ENCODE measurements around the gene RETSAT.

The RETSAT gene

DNA sequence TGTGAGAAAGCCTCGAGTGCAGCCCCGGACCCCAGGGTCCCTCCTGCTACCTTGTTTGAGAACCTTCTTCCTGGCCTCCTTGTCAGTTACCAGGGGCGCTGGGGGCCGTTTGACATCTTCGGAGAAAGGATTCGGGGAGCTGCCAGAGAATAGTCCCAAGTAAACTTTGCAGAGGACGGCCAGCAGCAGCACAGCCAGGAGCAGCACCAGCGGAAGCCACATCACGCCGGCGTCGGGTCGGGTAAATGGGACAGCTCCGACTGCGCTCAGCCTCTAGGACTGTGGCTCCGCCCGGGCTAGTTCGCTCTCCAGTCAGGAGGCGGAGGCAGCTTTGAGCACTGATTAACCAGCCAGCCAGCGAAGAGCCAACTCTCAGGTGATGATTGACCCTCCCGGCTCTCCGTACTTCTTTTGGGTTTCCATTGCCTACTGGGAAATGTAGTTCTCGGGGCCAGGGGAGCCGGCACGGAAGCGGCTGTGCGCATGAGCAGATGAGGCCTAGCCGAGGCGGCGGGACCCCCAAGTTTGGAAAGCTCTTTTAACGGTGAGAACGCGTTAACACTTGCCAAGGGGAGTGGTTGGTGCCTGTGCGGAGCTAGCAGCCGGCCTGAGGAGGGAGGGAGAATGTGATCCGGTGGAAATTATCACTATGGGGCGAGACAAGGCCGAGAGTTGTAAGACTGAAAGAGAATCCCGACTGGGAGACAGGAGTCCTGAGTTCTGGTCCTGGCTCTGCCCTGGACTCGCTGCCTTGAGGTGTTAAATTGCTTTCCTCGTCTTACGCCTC is at the start of gene RETSAT, which contains the start of gene ELMOD3 (continued):
- TF ChIP-seq ZNF394 (tag by site-specific recombination; IDR thresholded peaks at IDR 0.05; ENCODE audit: borderline replicate concordance), result peak; percentile 34; the same call in 1 of the 2 replicates
- TF ChIP-seq, protein P1, sequence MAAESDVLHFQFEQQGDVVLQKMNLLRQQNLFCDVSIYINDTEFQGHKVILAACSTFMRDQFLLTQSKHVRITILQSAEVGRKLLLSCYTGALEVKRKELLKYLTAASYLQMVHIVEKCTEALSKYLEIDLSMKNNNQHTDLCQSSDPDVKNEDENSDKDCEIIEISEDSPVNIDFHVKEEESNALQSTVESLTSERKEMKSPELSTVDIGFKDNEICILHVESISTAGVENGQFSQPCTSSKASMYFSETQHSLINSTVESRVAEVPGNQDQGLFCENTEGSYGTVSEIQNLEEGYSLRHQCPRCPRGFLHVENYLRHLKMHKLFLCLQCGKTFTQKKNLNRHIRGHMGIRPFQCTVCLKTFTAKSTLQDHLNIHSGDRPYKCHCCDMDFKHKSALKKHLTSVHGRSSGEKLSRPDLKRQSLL (tag by site-specific recombination; IDR thresholded peaks at IDR 0.05), result peak; percentile 69; the same call in 1 of the 2 replicates
- TF ChIP-seq KLF8 (tag by site-specific recombination; IDR thresholded peaks at IDR 0.05), result 0 out of 2 replicates have a peak, but pooled peaks have one; percentile 53
- no peak for TF ChIP-seq ZNF221 (tag by site-specific recombination; IDR thresholded peaks at IDR 0.05; ENCODE audit: borderline replicate concordance)
- peak; percentile 76 for TF ChIP-seq TRIM28 (IDR thresholded peaks at IDR 0.05; ENCODE audit: borderline replicate concordance, low read length)
- TF ChIP-seq ZNF10 (tag by site-specific recombination; IDR thresholded peaks at IDR 0.05), result peak; percentile 48; the same call in 1 of the 2 replicates
- TF ChIP-seq ZIC2 (tag by site-specific recombination; IDR thresholded peaks at IDR 0.05), result peak; percentile 9; the same call in 1 of the 2 replicates
- no peak for TF ChIP-seq ZNF585B (tag by site-specific recombination; IDR thresholded peaks at IDR 0.05)
- peak; percentile 68; the same call in 1 of the 2 replicates for TF ChIP-seq ZSCAN30 (tag by site-specific recombination; IDR thresholded peaks at IDR 0.05)
- TF ChIP-seq ZNF777 (tag by site-specific recombination; IDR thresholded peaks at IDR 0.05; ENCODE audit: borderline replicate concordance), result no peak
- no peak for TF ChIP-seq ZNF514 (tag by site-specific recombination; IDR thresholded peaks at IDR 0.05)
- TF ChIP-seq ZNF664 (tag by site-specific recombination; IDR thresholded peaks at IDR 0.05), result no peak
- no peak for TF ChIP-seq ZNF843 (tag by site-specific recombination; IDR thresholded peaks at IDR 0.05)
- TF ChIP-seq ZNF184 (tag by site-specific recombination; IDR thresholded peaks at IDR 0.05), result no peak
- TF ChIP-seq ZBTB48 (tag by site-specific recombination; IDR thresholded peaks at IDR 0.05), result no peak
- TF ChIP-seq ZNF558 (tag by site-specific recombination; IDR thresholded peaks at IDR 0.05), result no peak
- TF ChIP-seq ZNF2 (tag by site-specific recombination; IDR thresholded peaks at IDR 0.05), result peak; percentile 54; the same call in 1 of the 2 replicates
- TF ChIP-seq, protein P2, sequence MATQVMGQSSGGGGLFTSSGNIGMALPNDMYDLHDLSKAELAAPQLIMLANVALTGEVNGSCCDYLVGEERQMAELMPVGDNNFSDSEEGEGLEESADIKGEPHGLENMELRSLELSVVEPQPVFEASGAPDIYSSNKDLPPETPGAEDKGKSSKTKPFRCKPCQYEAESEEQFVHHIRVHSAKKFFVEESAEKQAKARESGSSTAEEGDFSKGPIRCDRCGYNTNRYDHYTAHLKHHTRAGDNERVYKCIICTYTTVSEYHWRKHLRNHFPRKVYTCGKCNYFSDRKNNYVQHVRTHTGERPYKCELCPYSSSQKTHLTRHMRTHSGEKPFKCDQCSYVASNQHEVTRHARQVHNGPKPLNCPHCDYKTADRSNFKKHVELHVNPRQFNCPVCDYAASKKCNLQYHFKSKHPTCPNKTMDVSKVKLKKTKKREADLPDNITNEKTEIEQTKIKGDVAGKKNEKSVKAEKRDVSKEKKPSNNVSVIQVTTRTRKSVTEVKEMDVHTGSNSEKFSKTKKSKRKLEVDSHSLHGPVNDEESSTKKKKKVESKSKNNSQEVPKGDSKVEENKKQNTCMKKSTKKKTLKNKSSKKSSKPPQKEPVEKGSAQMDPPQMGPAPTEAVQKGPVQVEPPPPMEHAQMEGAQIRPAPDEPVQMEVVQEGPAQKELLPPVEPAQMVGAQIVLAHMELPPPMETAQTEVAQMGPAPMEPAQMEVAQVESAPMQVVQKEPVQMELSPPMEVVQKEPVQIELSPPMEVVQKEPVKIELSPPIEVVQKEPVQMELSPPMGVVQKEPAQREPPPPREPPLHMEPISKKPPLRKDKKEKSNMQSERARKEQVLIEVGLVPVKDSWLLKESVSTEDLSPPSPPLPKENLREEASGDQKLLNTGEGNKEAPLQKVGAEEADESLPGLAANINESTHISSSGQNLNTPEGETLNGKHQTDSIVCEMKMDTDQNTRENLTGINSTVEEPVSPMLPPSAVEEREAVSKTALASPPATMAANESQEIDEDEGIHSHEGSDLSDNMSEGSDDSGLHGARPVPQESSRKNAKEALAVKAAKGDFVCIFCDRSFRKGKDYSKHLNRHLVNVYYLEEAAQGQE (tag by site-specific recombination; IDR thresholded peaks at IDR 0.05), result peak; percentile 78; the same call in 1 of the 2 replicates
- no peak for TF ChIP-seq ZNF426 (tag by site-specific recombination; IDR thresholded peaks at IDR 0.05)
- TF ChIP-seq, protein P3, sequence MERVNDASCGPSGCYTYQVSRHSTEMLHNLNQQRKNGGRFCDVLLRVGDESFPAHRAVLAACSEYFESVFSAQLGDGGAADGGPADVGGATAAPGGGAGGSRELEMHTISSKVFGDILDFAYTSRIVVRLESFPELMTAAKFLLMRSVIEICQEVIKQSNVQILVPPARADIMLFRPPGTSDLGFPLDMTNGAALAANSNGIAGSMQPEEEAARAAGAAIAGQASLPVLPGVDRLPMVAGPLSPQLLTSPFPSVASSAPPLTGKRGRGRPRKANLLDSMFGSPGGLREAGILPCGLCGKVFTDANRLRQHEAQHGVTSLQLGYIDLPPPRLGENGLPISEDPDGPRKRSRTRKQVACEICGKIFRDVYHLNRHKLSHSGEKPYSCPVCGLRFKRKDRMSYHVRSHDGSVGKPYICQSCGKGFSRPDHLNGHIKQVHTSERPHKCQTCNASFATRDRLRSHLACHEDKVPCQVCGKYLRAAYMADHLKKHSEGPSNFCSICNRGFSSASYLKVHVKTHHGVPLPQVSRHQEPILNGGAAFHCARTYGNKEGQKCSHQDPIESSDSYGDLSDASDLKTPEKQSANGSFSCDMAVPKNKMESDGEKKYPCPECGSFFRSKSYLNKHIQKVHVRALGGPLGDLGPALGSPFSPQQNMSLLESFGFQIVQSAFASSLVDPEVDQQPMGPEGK (tag by site-specific recombination; IDR thresholded peaks at IDR 0.05), result no peak
- TF ChIP-seq ZNF76 (tag by site-specific recombination; IDR thresholded peaks at IDR 0.05; ENCODE audit: borderline replicate concordance, low read depth), result peak; percentile 92
- TF ChIP-seq ZNF202 (tag by site-specific recombination; IDR thresholded peaks at IDR 0.05; ENCODE audit: borderline replicate concordance), result no peak
- no peak for TF ChIP-seq GLI2 (tag by site-specific recombination; IDR thresholded peaks at IDR 0.05; ENCODE audit: borderline replicate concordance, low read depth)
- TF ChIP-seq ZNF701 (tag by site-specific recombination; IDR thresholded peaks at IDR 0.05), result no peak
- TF ChIP-seq ZNF626 (tag by site-specific recombination; IDR thresholded peaks at IDR 0.05), result no peak
- no peak for TF ChIP-seq ZNF391 (tag by site-specific recombination; IDR thresholded peaks at IDR 0.05; ENCODE audit: borderline replicate concordance, low read depth)
- TF ChIP-seq ZNF792 (tag by site-specific recombination; IDR thresholded peaks at IDR 0.05), result no peak
- TF ChIP-seq ZNF239 (tag by site-specific recombination; IDR thresholded peaks at IDR 0.05), result no peak
- TF ChIP-seq ZNF670 (tag by site-specific recombination; IDR thresholded peaks at IDR 0.05; ENCODE audit: low read depth), result no peak
- TF ChIP-seq SP2 (tag by site-specific recombination; IDR thresholded peaks at IDR 0.05), result peak; percentile 58
- peak; percentile 15; the same call in 1 of the 2 replicates for TF ChIP-seq KLF16 (tag by site-specific recombination; IDR thresholded peaks at IDR 0.05)

All from HEK293 (cell line).